Activated CD4-positive, alpha-beta T cell treated with anti-CD3 and anti-CD28 coated beads for 48 hours (primary cell): ENCODE data around the gene METRNL.
A peak's percentile ranks its signal among the peaks of the same experiment; 100 is the strongest.
"Not testable (repeated sequence)": the region's sequence is repeated elsewhere in the genome, so short reads cannot be mapped to it uniquely, and the experiment has no call there.

Experiments
- DNase-seq: peaks from one replicate; pipeline ENCODE4 v3.0.0-alpha.2; 2020

The METRNL gene

GRCh38 chr17:83109793-83110645, 30.6 kb downstream of the METRNL start:
- no peak for DNase-seq

GRCh38 chr17:83110735-83111134, 31.3 kb downstream of the METRNL start:
- DNase-seq = no peak

- no peak for DNase-seq
Observed at GRCh38 chr17:83111516-83112282, 32.3 kb downstream of the METRNL start.

GRCh38 chr17:83113381-83113780, 34.0 kb downstream of the METRNL start:
- no peak for DNase-seq

DNA sequence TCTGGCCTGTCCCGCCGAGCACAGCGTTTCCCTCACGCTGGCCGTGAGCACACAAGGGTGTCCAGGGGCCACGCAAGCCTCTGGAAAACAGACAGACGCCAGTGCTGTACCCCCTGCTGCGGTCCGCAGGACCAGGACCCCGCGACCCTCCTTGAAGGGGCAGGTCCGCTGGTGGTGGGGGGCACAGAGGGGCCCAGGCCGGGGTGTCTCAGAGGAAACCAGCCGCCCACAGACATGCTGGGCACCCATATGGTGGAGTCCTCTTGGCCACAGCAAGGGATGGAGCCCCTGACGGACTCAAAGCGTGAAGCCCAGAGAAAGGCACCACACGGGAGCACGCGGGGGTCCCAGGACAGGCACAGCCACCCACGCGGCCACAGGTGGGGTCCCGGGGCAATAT, 34.4 kb downstream of the METRNL start:
- no peak for DNase-seq

- no peak for DNase-seq
Observed at GRCh38 chr17:83114706-83115105, 35.3 kb downstream of the METRNL start.

DNA sequence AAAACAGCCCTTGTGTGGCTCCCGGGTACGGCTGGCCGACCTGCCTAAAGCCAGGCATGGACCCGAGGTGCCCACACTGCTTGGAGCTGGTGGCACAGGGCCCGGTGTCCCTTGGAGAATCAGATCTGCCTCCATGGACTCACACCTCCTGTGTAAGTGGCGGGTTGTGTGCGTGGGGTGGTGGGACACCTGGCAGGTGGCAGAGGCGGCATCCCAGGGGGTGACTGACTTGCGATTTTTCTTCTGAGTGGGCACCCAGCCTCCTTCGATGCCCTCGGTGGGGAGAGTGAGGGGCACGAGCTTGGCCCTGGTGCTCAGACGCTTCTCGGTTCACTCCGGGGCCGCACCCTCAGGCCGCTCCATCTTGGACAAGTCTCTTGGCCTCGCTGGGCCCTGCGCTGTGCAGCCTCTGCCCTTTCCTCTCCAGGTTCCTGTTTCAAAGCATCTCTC, 35.8 kb downstream of the METRNL start:
- no peak for DNase-seq

GRCh38 chr17:83115832-83116231, 36.4 kb downstream of the METRNL start:
- no peak for DNase-seq

- no peak for DNase-seq
Observed at GRCh38 chr17:83116311-83116771, 36.9 kb downstream of the METRNL start.

DNA sequence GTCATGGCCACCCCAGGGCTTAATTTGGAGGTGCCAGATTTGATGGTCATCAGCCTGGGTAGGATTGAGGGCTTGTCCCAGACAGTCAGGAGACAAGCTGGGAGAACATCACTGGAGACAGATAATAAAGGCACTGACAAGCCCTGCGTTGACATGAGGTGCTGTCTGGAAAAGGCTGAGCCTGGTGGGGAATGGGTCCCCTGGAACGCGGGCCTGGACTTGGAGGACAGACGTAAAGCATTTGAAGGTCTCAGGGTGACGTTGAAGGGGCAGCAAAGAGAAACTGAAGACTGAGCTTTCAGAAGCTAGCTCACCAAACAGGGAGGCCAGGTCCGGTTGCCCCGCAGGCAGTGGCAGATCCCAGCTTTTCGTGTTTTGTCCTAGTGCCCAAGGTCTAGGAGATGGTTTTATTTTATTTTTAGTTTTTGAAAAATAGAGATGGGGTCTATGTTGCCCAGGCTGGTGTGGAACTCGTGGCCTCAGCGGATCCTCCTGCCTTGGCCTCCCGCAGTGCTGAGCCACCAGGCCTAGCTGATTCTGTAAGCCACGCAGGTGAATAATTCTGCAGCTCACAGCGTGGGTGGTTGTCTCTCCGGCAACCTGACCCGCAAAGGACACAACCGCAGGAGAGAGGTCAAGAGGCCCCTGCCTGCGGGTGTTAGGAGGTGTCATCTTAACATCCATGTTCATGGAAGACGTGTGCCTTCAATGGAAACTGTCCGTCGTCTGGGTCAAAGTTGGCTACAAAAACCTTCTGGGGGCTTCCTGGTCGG, 37.6 kb downstream of the METRNL start:
- DNase-seq = no peak

DNA sequence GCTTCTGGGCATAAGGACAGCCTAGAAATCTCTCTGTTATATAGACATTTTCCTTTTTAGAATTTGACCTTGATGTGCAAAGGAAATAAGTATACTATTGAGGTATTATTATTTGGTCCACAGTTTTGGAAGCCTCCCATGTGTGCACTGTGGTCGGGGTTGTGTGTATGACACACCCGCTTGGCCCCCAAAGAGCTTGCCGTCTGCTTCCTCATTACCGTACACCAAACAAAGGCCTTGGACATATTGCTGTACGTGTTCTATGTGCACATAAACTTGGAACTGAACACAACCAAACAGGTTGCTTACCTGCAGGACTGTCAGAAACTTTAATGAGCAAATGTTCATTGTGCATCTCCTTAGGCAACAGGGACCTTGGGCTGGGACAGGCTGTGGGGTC, 38.2 kb downstream of the METRNL start:
- DNase-seq = no peak

- DNase-seq = no peak
Observed at GRCh38 chr17:83118071-83118841, 38.8 kb downstream of the METRNL start.

DNA sequence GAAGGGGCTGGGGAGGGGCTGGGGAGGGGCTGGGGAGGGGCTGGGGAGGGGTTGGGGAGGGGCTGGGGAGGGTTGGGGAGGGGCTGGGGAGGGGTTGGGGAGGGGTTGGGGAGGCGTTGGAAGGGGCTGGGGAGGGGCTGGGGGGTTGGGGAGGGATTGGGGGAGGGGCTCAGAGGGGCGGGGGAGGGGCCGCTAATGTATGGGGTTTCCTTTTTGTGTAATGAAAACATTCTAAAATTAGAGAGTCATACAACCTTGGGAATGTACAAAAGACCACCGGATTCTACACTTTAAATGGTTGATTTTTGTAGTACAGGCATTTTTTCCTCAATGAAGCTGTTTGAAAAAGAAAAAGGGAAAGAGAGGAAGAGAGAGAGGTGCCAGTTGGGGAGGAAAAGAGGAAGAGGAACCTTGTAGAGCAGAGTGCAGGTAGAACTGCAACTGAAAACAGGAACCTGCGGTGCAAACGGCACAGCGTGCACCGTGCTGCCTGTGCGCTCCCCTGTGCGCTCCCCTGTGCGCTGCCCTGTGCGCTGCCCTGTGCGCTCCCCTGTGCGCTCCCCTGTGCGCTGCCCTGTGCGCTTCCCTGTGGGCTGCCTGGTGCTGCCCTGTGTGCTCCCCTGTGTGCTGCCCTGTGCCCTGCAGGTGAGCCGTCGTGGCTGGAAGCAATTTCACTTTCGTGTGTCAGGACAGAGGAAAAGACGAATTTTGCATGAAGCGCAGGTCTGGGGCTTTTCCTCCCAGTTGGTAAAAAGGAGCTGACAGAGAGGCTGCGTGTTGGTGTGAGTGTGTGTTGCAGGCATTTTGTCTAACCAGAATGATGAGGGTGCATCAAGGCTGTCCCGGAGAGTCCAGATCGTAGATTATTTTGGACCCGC, 40.8 kb downstream of the METRNL start:
- peak; percentile 35 for DNase-seq

- not testable (repeated sequence) for DNase-seq
Observed at GRCh38 chr17:83121473-83121872, 42.1 kb downstream of the METRNL start.

DNA sequence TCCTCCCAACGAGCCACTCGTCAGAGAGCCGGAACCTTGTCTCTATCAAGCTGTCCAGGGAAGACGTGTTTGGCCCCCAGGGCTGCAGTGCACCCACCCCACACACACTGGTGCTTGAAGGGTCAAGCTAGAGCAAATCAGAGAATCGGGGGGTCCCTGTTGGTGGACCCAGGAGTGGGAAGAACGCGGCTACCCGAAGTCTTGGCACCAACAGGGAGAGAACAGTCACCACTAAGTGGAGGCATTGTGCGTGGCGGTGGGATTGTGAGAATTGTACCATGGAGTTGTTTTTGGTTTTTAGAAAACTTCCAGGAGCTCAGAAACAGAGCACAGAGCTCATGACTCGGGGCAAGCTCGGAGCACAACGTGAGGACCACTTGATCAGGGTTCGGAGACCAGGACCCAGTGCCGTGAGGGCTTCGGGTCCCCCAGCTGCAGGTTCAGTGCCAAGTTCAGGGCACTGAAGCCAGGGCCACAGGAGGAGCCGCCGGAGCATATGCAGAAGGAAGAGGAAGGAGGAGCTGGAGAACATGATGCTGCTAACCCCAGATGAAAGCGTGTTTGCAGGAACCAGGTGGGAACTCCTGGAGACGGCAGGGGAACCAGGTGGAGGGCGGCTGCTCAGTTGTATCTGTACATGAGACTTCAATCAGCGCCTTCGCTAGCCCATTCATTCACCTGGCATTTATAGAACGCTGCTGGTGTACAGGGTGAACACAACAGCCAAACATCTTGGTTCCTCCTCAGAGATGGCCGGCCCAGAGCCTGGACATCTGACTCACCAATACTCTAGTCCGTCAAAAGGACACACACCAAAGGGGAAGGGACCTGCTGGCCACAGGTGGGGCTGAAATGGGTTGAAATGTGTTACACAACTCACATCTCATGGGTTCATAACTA, 42.8 kb downstream of the METRNL start:
- no peak for DNase-seq

DNA sequence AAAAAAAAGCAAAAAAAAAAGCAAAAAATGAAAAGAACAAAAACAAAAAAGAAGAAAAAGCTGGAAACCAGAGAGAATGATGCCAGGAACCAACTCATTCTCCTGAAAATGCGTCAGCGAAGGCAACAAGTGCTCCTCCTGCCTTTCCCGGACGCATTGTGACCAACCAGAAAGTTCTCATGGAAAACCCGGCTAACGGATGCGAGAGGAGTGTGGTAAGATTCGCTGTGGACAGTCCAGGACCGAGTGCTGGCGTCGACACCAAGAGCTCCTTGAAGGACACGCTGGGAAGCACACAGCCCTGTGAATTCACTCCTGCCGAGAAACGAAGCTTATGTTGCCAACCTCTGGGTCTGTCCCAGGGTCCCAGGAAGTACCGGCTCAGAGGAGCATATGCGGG, 43.4 kb downstream of the METRNL start:
- DNase-seq = no peak

DNA sequence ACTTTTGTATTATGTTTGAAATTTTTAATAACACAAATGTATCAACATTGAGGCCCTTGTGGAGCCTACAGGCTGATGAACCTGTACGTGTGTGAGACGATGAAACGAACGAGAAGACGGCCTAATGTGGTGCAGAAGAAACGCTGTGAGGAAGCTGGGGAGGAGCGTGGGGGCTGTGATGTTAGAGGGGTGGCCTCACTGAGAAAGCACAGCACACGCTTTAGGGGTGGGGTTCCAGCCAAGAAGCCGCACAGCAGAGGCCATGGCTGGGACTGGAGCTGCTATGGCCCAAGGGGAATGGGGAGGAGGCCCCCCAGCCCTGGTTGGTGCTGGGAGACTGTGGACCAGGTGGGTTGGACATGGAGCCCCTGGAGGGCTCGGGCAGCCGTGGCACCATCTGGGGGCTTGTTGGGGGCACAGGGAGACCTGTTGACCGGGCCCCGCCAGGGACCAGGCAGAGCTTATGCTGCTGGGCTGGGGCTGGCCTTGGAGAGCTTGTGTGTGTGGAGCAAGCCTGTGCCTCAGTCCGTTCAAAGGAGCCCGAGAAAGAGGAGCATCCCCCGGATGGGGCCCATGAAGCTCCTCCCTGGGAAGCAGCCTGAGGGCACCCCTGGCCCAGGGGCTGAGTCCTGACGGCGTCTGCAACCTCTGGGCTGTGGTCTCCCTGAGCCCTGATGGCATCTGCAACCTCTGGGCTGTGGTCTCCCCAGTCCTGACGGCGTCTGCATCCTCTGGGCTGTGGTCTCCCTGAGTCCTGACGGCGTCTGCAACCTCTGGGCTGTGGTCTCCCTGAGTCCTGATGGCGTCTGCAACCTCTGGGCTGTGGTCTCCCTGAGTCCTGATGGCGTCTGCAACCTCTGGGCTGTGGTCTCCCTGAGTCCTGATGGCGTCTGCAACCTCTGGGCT, 44.7 kb downstream of the METRNL start:
- no peak for DNase-seq

DNA sequence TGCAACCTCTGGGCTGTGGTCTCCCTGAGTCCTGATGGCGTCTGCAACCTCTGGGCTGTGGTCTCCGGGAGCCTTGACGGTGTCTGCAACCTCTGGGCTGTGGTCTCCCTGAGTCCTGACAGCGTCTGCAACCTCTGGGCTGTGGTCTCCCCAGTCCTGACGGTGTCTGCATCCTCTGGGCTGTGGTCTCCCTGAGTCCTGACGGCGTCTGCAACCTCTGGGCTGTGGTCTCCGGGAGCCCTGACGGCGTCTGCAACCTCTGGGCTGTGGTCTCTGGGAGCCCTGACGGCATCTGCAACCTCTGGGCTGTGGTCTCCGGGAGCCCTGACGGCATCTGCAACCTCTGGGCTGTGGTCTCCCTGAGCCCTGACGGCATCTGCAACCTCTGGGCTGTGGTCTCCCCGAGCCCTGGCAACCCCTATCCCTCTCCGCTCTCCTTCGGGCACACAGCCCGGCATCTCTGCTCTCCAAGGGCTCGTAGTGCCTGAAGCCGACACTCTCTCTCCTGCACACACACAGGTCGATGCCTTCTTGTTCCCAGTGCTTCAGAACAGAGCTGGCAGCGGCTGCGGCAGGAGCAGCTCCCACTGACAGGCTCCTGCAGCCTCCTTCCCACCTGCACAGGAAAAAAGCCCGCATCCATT, 45.6 kb downstream of the METRNL start:
- DNase-seq = no peak
